Gastrocnemius medialis (tissue), 4 donors: ENCODE results near the gene EFCAB10.

Experiments used
- POLR2A ChIP-seq, 2 donors: fragments of 450-650 bp; IDR thresholded peaks; one replicate each; pipeline ENCODE4 v1.6.1; 2017; ENCODE audit warnings: antibody characterized with exemption in 2 of 2, mild to moderate bottlenecking in 2 of 2, moderate library complexity in 2 of 2
- TF ChIP-seq, protein P1 (sequence below), 5 experiments: fragments of 450-650 bp in 3 of 5; fragments of 200-600 bp in 2 of 5; sonication (generic) in 2 of 5; IDR thresholded peaks in 4 of 5; conservative IDR thresholded peaks in 1 of 5; 1 replicate in 4 of 5; 2 replicates in 1 of 5; pipeline ENCODE4 v1.5.1; 2016 to 2019; ENCODE audit warnings: antibody characterized with exemption in 5 of 5, mild to moderate bottlenecking in 3 of 5, moderate library complexity in 3 of 5

DNA sequence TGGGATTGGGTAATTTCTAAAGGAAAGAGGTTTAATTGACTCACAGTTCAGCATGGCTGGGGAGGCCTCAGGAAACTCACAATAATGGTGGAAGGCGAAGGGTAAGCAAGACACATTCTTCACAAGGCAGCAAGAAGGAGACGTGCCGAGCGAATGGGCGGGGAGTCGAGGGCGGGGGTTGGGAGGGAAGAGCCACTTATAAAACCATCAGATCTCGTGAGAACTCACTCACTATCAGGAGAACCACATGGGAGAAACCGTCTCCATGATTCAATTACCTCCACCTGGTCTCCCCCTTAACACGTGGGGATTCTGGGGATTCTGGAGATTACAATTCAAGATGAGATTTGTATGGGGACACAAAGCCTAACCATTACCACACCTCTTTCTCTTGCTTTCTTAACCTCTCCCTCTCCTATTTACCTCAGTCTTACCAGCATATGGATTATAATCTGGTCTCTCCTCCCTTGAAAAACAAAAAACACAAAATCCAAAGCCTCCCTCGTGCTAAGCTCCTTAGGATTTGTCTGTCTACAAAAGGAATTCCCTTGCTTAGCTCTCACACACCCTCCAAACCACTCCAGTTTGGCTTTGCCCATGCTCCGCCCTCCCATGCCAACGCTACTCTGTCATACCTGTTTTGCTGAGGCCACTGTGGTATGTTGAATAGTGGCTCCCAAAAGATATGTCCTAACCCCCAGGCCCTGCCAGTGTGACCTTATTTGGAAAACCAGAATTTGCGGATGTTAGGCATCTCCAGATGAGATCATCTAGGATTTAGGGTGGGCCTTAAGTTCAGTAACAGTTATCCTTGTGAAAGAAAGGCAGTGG is 19.6 kb upstream of the EFCAB10 start:
- no peak for TF ChIP-seq POLR2A (IDR thresholded peaks at IDR 0.05)
- TF ChIP-seq, protein P1, sequence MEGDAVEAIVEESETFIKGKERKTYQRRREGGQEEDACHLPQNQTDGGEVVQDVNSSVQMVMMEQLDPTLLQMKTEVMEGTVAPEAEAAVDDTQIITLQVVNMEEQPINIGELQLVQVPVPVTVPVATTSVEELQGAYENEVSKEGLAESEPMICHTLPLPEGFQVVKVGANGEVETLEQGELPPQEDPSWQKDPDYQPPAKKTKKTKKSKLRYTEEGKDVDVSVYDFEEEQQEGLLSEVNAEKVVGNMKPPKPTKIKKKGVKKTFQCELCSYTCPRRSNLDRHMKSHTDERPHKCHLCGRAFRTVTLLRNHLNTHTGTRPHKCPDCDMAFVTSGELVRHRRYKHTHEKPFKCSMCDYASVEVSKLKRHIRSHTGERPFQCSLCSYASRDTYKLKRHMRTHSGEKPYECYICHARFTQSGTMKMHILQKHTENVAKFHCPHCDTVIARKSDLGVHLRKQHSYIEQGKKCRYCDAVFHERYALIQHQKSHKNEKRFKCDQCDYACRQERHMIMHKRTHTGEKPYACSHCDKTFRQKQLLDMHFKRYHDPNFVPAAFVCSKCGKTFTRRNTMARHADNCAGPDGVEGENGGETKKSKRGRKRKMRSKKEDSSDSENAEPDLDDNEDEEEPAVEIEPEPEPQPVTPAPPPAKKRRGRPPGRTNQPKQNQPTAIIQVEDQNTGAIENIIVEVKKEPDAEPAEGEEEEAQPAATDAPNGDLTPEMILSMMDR (IDR thresholded peaks at IDR 0.05 in 4 of 5, conservative IDR thresholded peaks at IDR 0.05 in 1 of 5): no peak
